Natural killer cell (primary cell): ENCODE results near the gene MRPS9. TPM values are rescaled to one million over a fixed set of nuclear protein-coding genes. Genes with fewer than 3 reads are reported as not detected.

Experiments used
- ATAC-seq, 3 donors: fragments of 150-1000 bp in 2 of 3; fragments of 200-7000 bp in 1 of 3; cut with Tn5 transposase; 1 replicate in 1 of 3; 2 replicates in 2 of 3; pipeline ENCODE4 v1.10.0; 2021; ENCODE audit warnings: mild to moderate bottlenecking in 2 of 3, moderate library complexity in 2 of 3
- DNase-seq, 2 donors: peaks; one replicate each; pipeline versions ENCODE4 v3.0.0 to v3.0.0-alpha.2; 2013 to 2021; ENCODE audit warnings: mixed read lengths in 1 of 2
- H3K27ac ChIP-seq: one replicate; pipeline ENCODE4 v1.5.1; 2013; ENCODE audit warnings: mild to moderate bottlenecking, low read length
- H3K27me3 ChIP-seq: one replicate; pipeline ENCODE4 v1.6.1; 2013; ENCODE audit warnings: low read length; ENCODE audit not compliant: control insufficient read depth, insufficient read depth
- H3K36me3 ChIP-seq: one replicate; pipeline ENCODE4 v1.6.1; 2013; ENCODE audit warnings: low read length; ENCODE audit not compliant: control insufficient read depth, insufficient read depth
- H3K4me1 ChIP-seq: one replicate; pipeline ENCODE4 v1.6.1; 2013; ENCODE audit warnings: low read length; ENCODE audit not compliant: control insufficient read depth, insufficient read depth
- H3K4me3 ChIP-seq: one replicate; pipeline ENCODE4 v1.5.1; 2013; ENCODE audit warnings: low read length
- H3K9me3 ChIP-seq: one replicate; pipeline ENCODE4 v1.6.1; 2013; ENCODE audit warnings: low read length; ENCODE audit not compliant: control insufficient read depth, insufficient read depth
- H3K27ac Mint-ChIP-seq, 2 donors: one replicate each; pipeline ENCODE4 v1.8.0; 2022; ENCODE audit warnings: mild to moderate bottlenecking in 2 of 2, mixed read lengths in 2 of 2, moderate library complexity in 1 of 2
- H3K27me3 Mint-ChIP-seq, 2 donors: one replicate each; pipeline ENCODE4 v1.8.0; 2022; ENCODE audit warnings: low read depth in 2 of 2, mixed read lengths in 2 of 2
- H3K36me3 Mint-ChIP-seq: one replicate; pipeline ENCODE4 v1.8.0; 2022; ENCODE audit warnings: mixed read lengths
- H3K4me1 Mint-ChIP-seq, 2 donors: one replicate each; pipeline ENCODE4 v1.8.0; 2022; ENCODE audit warnings: mixed read lengths in 2 of 2
- H3K4me3 Mint-ChIP-seq: one replicate; pipeline ENCODE4 v1.8.0; 2022; ENCODE audit warnings: mild to moderate bottlenecking, moderate library complexity, mixed read lengths
- H3K9me3 Mint-ChIP-seq, 2 donors: one replicate each; pipeline ENCODE4 v1.8.0; 2022; ENCODE audit warnings: mixed read lengths in 2 of 2
- WGBS: methylation state at CpG from one replicate; pipeline ENCODE4 v1.1.7; 2013; ENCODE audit warnings: missing lambda C conversion rate; ENCODE audit not compliant: insufficient coverage; 5-methylcytosine and 5-hydroxymethylcytosine counted together
- intact Hi-C: fragments of 100-400 bp; cut with micrococcal nuclease; formaldehyde crosslinking; loops from one replicate; pipeline ENCODE4 v1.14.2; 2022
- total RNA-seq, 4 donors: library from RNA; stranded (reverse); fragments of 120-200 nt in 1 of 4; gene quantifications; one replicate each; pipeline versions ENCODE4 v1.2.3 to v1.2.4, GENCODE V29; 2013 to 2022
- TF ChIP-seq, protein P1 (sequence below): fragments of 200-600 bp; IDR thresholded peaks from one replicate; pipeline ENCODE4 v1.8.0; 2022; ENCODE audit warnings: antibody characterized with exemption

Gene MRPS9
- total RNA-seq, 3 donors from 2014 or later (not counting 1 experiment from before 2014, with no cell fraction given), result 17.5 to 25.0 (median 19.2) TPM

DNA sequence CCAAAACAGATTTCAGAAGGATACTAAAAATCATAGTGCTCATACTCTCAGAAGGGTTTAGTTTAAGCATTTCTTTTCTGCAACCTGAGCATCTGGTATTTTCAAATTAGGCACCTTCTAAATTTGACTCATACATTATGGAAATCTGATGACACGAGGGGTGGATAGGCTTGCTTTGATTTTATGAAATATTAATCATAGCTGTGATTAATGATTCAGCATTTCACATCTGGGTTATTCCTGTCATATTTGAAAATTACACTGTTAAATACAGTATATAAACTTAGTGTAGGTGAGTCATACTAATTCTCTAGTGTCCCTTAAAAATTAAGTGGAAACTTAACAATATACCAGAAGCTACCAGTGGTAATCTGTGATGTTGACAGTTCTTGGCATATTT lies 47.7 kb downstream of the MRPS9 start:
- Histone ChIP-seq H3K4me1 (no peaks in the 10 kb centered on the region), H3K36me3 (peaks cover 13% of the 10 kb centered on the region), H3K4me3 (no peak overlapping the region), H3K27me3 (no peaks in the 10 kb centered on the region), H3K27ac (no peak overlapping the region), H3K9me3 (no peaks in the 10 kb centered on the region)
- intact Hi-C loops, result no loop called here
- TF ChIP-seq, protein P1, sequence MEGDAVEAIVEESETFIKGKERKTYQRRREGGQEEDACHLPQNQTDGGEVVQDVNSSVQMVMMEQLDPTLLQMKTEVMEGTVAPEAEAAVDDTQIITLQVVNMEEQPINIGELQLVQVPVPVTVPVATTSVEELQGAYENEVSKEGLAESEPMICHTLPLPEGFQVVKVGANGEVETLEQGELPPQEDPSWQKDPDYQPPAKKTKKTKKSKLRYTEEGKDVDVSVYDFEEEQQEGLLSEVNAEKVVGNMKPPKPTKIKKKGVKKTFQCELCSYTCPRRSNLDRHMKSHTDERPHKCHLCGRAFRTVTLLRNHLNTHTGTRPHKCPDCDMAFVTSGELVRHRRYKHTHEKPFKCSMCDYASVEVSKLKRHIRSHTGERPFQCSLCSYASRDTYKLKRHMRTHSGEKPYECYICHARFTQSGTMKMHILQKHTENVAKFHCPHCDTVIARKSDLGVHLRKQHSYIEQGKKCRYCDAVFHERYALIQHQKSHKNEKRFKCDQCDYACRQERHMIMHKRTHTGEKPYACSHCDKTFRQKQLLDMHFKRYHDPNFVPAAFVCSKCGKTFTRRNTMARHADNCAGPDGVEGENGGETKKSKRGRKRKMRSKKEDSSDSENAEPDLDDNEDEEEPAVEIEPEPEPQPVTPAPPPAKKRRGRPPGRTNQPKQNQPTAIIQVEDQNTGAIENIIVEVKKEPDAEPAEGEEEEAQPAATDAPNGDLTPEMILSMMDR, result no peak
- Mint-ChIP-seq H3K36me3 (no peaks in the 10 kb centered on the region), H3K9me3 (no peaks in the 10 kb centered on the region), H3K27me3 (no peaks in the 10 kb centered on the region), H3K4me3 (no peak overlapping the region), H3K27ac (no peak overlapping the region), H3K4me1 (peaks cover 16% of the 10 kb centered on the region in 2 donors)
- whole genome bisulfite sequencing, result no CpG with 5 or more reads among the region's 1 CpG
- ATAC-seq, result no peak
- no peak for DNase-seq

DNA sequence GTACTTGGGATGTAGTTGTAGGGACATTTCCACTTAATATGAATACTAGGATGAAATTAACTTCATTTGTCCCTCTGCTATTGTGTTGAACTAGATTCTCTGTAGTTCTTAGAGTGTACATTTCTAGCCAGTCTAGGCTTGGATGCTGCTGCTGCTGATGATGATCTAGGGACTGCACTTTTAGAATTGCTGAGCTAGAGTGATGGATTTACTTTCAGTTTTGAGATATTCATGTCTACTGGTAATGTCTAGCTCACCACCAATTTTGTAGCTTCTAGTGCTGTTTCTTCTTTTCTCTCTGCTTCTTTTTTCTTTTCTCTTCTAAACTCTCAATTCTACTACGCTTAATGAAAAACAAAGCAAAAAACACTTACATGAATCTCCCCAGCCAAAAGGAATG lies 49.4 kb downstream of the MRPS9 start:
- Mint-ChIP-seq H3K36me3 (no peaks in the 10 kb centered on the region), H3K4me3 (no peak overlapping the region), H3K9me3 (no peaks in the 10 kb centered on the region), H3K27me3 (no peaks in the 10 kb centered on the region), H3K27ac (peak overlapping the region in 1 of 2 donors; percentile 81), H3K4me1 (peaks cover 16% of the 10 kb centered on the region in 2 donors)
- DNase-seq (no peak), ATAC-seq (peak; percentile 61 to 76 (median 75))
- Histone ChIP-seq H3K4me1 (no peaks in the 10 kb centered on the region), H3K9me3 (no peaks in the 10 kb centered on the region), H3K36me3 (peaks cover 9% of the 10 kb centered on the region), H3K4me3 (no peak overlapping the region), H3K27ac (no peak overlapping the region), H3K27me3 (no peaks in the 10 kb centered on the region)
- WGBS, result 92% methylated on average over 1 of the region's 1 CpG
- TF ChIP-seq, protein P1, result no peak
- intact Hi-C loops, result no loop called here

DNA sequence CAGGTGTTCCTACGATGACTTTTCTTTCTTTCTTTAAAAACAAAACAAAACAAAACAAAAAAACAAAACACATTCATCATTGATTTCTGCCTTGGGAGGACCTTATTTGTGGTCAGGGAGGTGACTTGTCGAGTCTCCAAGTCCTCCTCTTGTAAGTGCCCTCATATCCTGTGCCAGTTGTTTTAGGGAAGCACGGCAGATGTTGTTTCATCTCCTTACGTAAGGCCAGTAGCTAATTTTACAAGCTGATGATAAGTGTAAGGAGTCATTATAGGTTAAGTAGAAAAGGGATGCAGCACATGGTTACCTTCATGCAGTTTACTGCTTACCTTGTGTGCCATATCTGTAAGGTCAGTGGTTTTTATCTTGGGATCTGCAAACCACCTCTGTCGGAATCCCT lies 52.2 kb downstream of the MRPS9 start:
- H3K9me3 ChIP-seq, result no peaks in the 10 kb centered on the region

DNA sequence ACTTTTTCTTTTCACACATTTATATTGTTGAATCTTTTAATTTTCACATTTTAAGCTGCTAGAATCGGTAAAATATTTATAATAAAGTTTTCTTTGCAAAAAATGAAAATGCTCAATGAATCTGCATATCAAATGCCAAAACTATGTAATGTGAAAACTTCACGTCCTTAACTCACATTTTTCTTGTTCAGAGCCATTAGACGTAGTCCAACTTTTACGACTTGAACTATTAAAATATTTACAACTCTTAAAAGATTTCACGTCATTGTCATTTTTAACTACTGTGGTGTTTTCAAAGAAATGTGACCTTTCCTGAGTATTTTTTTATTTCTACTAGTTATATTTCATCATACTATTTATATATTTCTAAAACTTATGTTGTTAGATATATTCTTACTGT lies 54.9 kb downstream of the MRPS9 start:
- H3K36me3 ChIP-seq, result peaks cover 41% of the 10 kb centered on the region
- TF ChIP-seq, protein P1, result no peak
- Mint-ChIP-seq H3K36me3 (peaks cover 14% of the 10 kb centered on the region), H3K27ac (no peak overlapping the region), H3K4me3 (no peak overlapping the region), H3K27me3 (no peaks in the 10 kb centered on the region), H3K9me3 (no peaks in the 10 kb centered on the region), H3K4me1 (peaks cover under 1 to 2% of the 10 kb centered on the region in 2 donors)
- no peak overlapping the region for H3K4me3 ChIP-seq
- H3K27ac ChIP-seq, result no peak overlapping the region
- no peaks in the 10 kb centered on the region for H3K9me3 ChIP-seq
- intact Hi-C loops, result no loop called here
- 93% methylated on average over 4 of the region's 5 CpGs for WGBS
- no peaks in the 10 kb centered on the region for H3K27me3 ChIP-seq
- ATAC-seq, result no peak
- H3K4me1 ChIP-seq, result no peaks in the 10 kb centered on the region
- no peak for DNase-seq

More for the DNA sequence above, 52.2 kb downstream of the MRPS9 start:
- Mint-ChIP-seq H3K27ac (no peak overlapping the region), H3K9me3 (no peaks in the 10 kb centered on the region), H3K4me3 (no peak overlapping the region), H3K36me3 (peaks cover 14% of the 10 kb centered on the region), H3K27me3 (no peaks in the 10 kb centered on the region), H3K4me1 (peaks cover 16% of the 10 kb centered on the region in 2 donors)
- no peaks in the 10 kb centered on the region for H3K27me3 ChIP-seq
- DNase-seq (no peak), ATAC-seq (no peak)
- WGBS, result 94% methylated on average over 4 of the region's 5 CpGs
- peaks cover 29% of the 10 kb centered on the region for H3K36me3 ChIP-seq
- no peak overlapping the region for H3K4me3 ChIP-seq
- TF ChIP-seq, protein P1, result no peak
- intact Hi-C loops, result no loop called here
- no peak overlapping the region for H3K27ac ChIP-seq
- H3K4me1 ChIP-seq, result no peaks in the 10 kb centered on the region
